Dermis lymphatic vessel endothelial cell (primary cell): ENCODE data around the gene GDPGP1. TPM values are rescaled to one million over a fixed set of nuclear protein-coding genes. Genes with fewer than 3 reads are reported as not detected.

Source experiments
- total RNA-seq: library from RNA; depleted of rRNA; stranded (reverse); fragments of >200 nt; gene quantifications from 2 replicates; pipeline ENCODE4 v1.2.1, GENCODE V29; 2014

Gene GDPGP1, protein sequence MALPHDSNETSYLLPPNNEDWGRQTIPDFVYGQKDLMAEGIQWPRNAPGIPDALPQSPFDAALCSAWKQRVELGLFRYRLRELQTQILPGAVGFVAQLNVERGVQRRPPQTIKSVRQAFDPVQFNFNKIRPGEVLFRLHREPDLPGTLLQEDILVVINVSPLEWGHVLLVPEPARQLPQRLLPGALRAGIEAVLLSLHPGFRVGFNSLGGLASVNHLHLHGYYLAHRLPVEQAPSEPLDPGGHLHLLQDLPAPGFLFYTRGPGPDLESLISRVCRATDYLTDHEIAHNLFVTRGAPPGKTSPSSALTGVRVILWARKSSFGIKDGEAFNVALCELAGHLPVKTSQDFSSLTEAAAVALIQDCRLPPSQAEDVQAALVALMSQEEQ
- 7.4 and 9.4 TPM in 2 replicates for total RNA-seq

DNA sequence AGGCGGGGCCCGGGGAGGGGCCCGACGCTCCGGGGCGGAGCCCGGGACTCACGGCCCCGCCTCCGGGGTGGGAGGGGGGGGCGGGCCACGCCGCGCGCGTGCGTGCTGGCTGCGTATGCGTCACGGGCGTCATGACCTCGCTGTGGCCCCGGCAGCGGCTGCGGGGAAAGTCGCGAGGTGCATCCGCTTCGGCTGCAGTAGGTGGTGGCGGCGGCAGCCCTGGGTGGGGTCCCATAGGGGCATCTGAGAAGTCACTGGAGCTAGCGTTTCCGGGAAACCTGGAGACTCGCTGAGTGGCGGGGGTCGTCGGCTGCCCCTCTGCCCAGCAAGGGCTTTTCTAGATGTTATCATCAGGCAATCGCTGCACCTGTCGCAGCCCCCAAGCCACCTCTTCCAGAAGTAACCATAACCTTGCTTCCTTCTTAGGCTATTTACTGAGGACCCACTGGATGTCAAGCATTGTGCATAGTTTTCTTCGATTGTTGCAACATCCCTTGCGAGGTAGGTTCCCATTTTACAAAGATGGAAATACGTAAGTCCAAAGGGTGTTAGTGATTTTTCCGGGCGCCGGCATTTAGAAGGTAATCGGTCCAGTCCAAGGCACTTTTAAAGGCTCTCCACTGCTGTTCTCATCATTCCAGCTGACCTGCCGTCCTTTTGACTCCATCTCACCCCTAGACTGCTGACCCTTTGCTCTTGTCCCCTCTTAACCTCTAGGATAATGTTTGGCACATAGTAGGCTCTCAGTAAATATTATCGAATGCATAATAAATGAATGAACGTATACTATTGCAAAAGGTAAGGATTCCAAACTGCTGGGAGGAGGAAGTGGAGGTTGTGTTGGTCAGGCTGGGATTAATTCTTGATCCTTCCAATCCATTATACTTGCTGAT is at the start of gene GDPGP1:
Gene GDPGP1 (plus strand): TSS at position 114 of the 893 bp plus-strand sequence. CDS start 6,700 bp downstream, outside the sequence.

GRCh38 chr15:90201130-90201943 is 32.7 kb upstream of the GDPGP1 start, which contains the start of gene SEMA4B:
TSS of gene SEMA4B (plus strand) at chr15:90201330. CDS start at chr15:90201579, 249 bp downstream.

GRCh38 chr15:90233387-90234095 is 468 bp upstream of the GDPGP1 start, which contains the start of gene CIB1:
TSS of gene CIB1 (minus strand) at chr15:90233941. CDS start at chr15:90233885, 56 bp downstream.

DNA sequence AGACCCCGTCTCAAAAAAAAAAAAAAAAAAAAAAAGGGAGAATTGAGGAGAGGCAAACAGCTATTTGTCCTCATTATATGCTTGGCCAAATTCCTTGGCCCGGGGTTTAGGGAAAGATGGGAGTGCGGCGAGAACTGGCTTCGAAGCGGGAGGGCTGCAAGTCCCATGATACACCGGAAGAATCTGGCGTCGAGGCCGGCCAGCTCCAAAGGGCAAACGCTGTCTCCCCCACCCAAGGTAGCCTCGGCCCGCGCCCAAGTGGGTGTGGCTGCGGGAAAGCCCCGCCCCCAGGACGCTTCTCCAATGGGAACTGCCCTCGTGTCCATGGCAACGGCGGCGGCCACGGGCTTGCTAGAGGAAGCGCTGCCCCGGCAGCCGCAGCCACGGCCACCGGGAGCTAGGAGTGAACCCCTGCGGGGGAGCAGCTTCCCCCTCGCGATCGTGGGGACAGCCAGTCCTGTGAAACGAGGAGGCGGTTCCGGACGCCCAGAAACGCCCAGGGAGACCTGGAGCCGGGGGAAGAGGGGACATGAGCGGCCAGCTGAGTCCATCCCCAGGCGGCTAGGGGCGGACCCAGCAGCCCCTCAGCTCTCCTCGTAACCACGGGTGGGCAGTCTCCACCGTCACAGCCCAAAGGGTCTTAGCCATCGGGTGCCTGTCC is 15.3 kb downstream of the GDPGP1 start, which contains the start of gene TTLL13:
Gene TTLL13 (plus strand): TSS at position 354 of the 661 bp plus-strand sequence. CDS start 1,075 bp downstream, outside the sequence.

GRCh38 chr15:90265271-90266060 is 31.5 kb downstream of the GDPGP1 start, which contains the start of gene NGRN:
TSS of gene NGRN (plus strand) at chr15:90265672. CDS start at chr15:90265713, 41 bp downstream.

Other genes starting within 250 kb of the GDPGP1 start
- gene ZNF710, start 232.9 kb upstream of the GDPGP1 start, total RNA-seq = 9.0 TPM in 2 replicates
- gene IDH2, start 131.7 kb upstream of the GDPGP1 start, total RNA-seq = 60.7 and 96.3 TPM in 2 replicates
- gene SEMA4B, start 32.9 kb upstream of the GDPGP1 start, total RNA-seq = 6.9 and 8.6 TPM in 2 replicates
- gene CIB1, start 268 bp upstream of the GDPGP1 start, total RNA-seq = 36.4 and 39.4 TPM in 2 replicates
- gene TTLL13, start 15.3 kb downstream of the GDPGP1 start, total RNA-seq = not detected in 2 replicates
- gene NGRN, start 31.5 kb downstream of the GDPGP1 start, total RNA-seq = 62.1 and 67.5 TPM in 2 replicates
- 1.2 and 1.4 TPM in 2 replicates for gene ZNF774, start 118.1 kb downstream of the GDPGP1 start, total RNA-seq
- 144 and 216 TPM in 2 replicates for gene IQGAP1, start 154.0 kb downstream of the GDPGP1 start, total RNA-seq